ENCODE measurements around the gene C7orf25.

GRCh38 chr7:42911454-42912447, at the start of gene C7orf25:
- TF ChIP-seq CTCF (IDR thresholded peaks at IDR 0.05) = no peak
- peak; percentile 9 to 63 for TF ChIP-seq POLR2A (IDR thresholded peaks at IDR 0.05)
